H1 (cell line): ENCODE data around the gene MRPL4. TPM values are rescaled to one million over a fixed set of nuclear protein-coding genes. Genes with fewer than 3 reads are reported as not detected.

ENCODE experiments used
- CTCF ChIA-PET: fragments of 300-600 bp; sonication (Branson Sonifier 250); formaldehyde crosslinking; loops from one replicate; lab custom pipeline; 2021; ENCODE audit not compliant: partially characterized antibody; lab: Charles Lee
- POLR2A ChIA-PET: fragments of 300-600 bp; sonication (Branson Sonifier 250); formaldehyde crosslinking; loops from one replicate; lab custom pipeline; 2021; ENCODE audit warnings: inconsistent platforms; ENCODE audit not compliant: partially characterized antibody; lab: Charles Lee
- DNase-seq, 2 experiments: peaks; one replicate each; pipeline versions ENCODE4 v3.0.0 to v3.0.0-alpha.2; 2010 to 2022; ENCODE audit warnings: low spot score in 2 of 2, low read depth in 1 of 2, mixed read lengths in 1 of 2
- FAIRE-seq: peaks from 2 replicates; lab custom pipeline; 2011; peaks lifted over from hg19 to GRCh38; lab: Jason Lieb, UNC
- H2AFZ ChIP-seq: 2 replicates; pipeline ENCODE4 v1.8.1; 2012; ENCODE audit warnings: low read length, inconsistent platforms
- H2AK5ac ChIP-seq: 2 replicates; pipeline ENCODE4 v1.6.1; 2013; ENCODE audit warnings: low read depth, low read length
- H2BK120ac ChIP-seq: replicated peaks from 2 replicates; pipeline ENCODE3; 2013; ENCODE audit warnings: low read depth, low read length, inconsistent platforms
- H2BK12ac ChIP-seq: 2 replicates; pipeline ENCODE4 v1.6.1; 2013; ENCODE audit warnings: low read depth, low read length
- H2BK15ac ChIP-seq: 2 replicates; pipeline ENCODE4 v1.6.1; 2013; ENCODE audit warnings: low read length
- H2BK20ac ChIP-seq: 2 replicates; pipeline ENCODE4 v1.6.1; 2013; ENCODE audit warnings: low read length
- H2BK5ac ChIP-seq: 2 replicates; pipeline ENCODE4 v1.6.1; 2013; ENCODE audit warnings: low read depth, low read length
- H3K14ac ChIP-seq: 2 replicates; pipeline ENCODE4 v1.6.1; 2013; ENCODE audit warnings: inconsistent platforms; ENCODE audit not compliant: insufficient read length
- H3K18ac ChIP-seq: 2 replicates; pipeline ENCODE4 v1.6.1; 2013; ENCODE audit warnings: low read length; ENCODE audit errors: extremely low read depth
- H3K23ac ChIP-seq: 2 replicates; pipeline ENCODE4 v1.6.1; 2013; ENCODE audit warnings: inconsistent platforms; ENCODE audit not compliant: insufficient read length
- H3K23me2 ChIP-seq: 2 replicates; pipeline ENCODE4 v1.6.1; 2013; ENCODE audit warnings: low read depth, low read length
- H3K27ac ChIP-seq: 2 replicates; pipeline ENCODE4 v1.6.1; 2011; ENCODE audit warnings: low read depth, low read length, inconsistent platforms
- H3K27me3 ChIP-seq, 4 experiments: replicated peaks in 1 of 4; 1 replicate in 1 of 4; 2 replicates in 3 of 4; pipeline versions ENCODE4 v1.6.1 to v1.8.1; 2011 to 2013; ENCODE audit warnings: low read length in 3 of 4, mild to moderate bottlenecking in 3 of 4, inconsistent platforms in 2 of 4, mixed read lengths in 2 of 4, moderate library complexity in 1 of 4; ENCODE audit not compliant: control insufficient read depth in 3 of 4, insufficient read depth in 3 of 4; ENCODE audit errors: extremely low read depth in 1 of 4
- H3K36me3 ChIP-seq, 4 experiments: 2 replicates each; pipeline versions ENCODE4 v1.6.1 to v1.8.1; 2011 to 2013; ENCODE audit warnings: mild to moderate bottlenecking in 4 of 4, low read length in 3 of 4, moderate library complexity in 2 of 4, control low read depth in 1 of 4, inconsistent platforms in 1 of 4; ENCODE audit not compliant: insufficient read depth in 4 of 4, control insufficient read depth in 2 of 4
- H3K4ac ChIP-seq: replicated peaks from 2 replicates; pipeline ENCODE3; 2013; ENCODE audit warnings: low read length, low read depth, mixed read lengths, inconsistent platforms; ENCODE audit not compliant: insufficient read length
- H3K4me1 ChIP-seq, 4 experiments: replicated peaks in 1 of 4; 1 replicate in 1 of 4; 2 replicates in 3 of 4; pipeline versions ENCODE4 v1.6.1 to v1.8.1; 2011 to 2013; ENCODE audit warnings: low read length in 3 of 4, inconsistent platforms in 2 of 4, mixed read lengths in 1 of 4; ENCODE audit not compliant: insufficient read depth in 4 of 4, control insufficient read depth in 3 of 4
- H3K4me2 ChIP-seq, 2 experiments: 2 replicates each; pipeline versions ENCODE4 v1.6.1 to v1.8.1; 2011 to 2013; ENCODE audit warnings: low read depth in 2 of 2, low read length in 2 of 2, control low read depth in 1 of 2, inconsistent platforms in 1 of 2, mild to moderate bottlenecking in 1 of 2; ENCODE audit not compliant: insufficient read depth in 1 of 2
- H3K4me3 ChIP-seq, 4 experiments: fragments of 200-600, 300-600 bp in 1 of 4; sonication (generic), shearing (Covaris generic), sonication (Bioruptor Twin) in 1 of 4; 2 replicates each; pipeline versions ENCODE4 v1.5.1 to v1.8.1; 2011 to 2016; ENCODE audit warnings: low read length in 4 of 4, low read depth in 3 of 4, control low read depth in 2 of 4, inconsistent platforms in 2 of 4, mild to moderate bottlenecking in 2 of 4, mixed read lengths in 1 of 4, moderate library complexity in 1 of 4; ENCODE audit not compliant: insufficient read depth in 2 of 4; ENCODE audit errors: extremely low read depth in 1 of 4
- H3K56ac ChIP-seq: replicated peaks from 2 replicates; pipeline ENCODE3; 2013; ENCODE audit warnings: low read depth, mild to moderate bottlenecking, mixed read lengths, low read length, inconsistent platforms; ENCODE audit not compliant: insufficient read length
- H3K79me1 ChIP-seq: 2 replicates; pipeline ENCODE4 v1.6.1; 2013; ENCODE audit warnings: low read depth, low read length, control low read depth
- H3K79me2 ChIP-seq, 2 experiments: 2 replicates each; pipeline versions ENCODE4 v1.6.1 to v1.8.1; 2012 to 2013; ENCODE audit warnings: low read length in 2 of 2, mild to moderate bottlenecking in 2 of 2, inconsistent platforms in 1 of 2; ENCODE audit not compliant: insufficient read depth in 2 of 2, control insufficient read depth in 1 of 2
- H3K9ac ChIP-seq, 4 experiments: replicated peaks in 1 of 4; 1 replicate in 1 of 4; 2 replicates in 3 of 4; pipeline versions ENCODE4 v1.6.1 to v1.8.1; 2011 to 2013; ENCODE audit warnings: low read depth in 3 of 4, low read length in 3 of 4, control low read depth in 2 of 4, mild to moderate bottlenecking in 2 of 4, moderate library complexity in 2 of 4, inconsistent platforms in 1 of 4; ENCODE audit errors: extremely low read depth in 1 of 4
- H3K9me3 ChIP-seq, 2 experiments: 2 replicates each; pipeline versions ENCODE4 v1.6.1 to v1.8.1; 2012 to 2013; ENCODE audit warnings: mild to moderate bottlenecking in 2 of 2, moderate library complexity in 2 of 2, control low read depth in 1 of 2, inconsistent platforms in 1 of 2, low read depth in 1 of 2, low read length in 1 of 2, mixed read lengths in 1 of 2; ENCODE audit not compliant: insufficient read depth in 2 of 2
- H4K20me1 ChIP-seq, 2 experiments: replicated peaks in 1 of 2; 2 replicates each; pipeline versions ENCODE3 to v1.8.1; 2011 to 2013; ENCODE audit warnings: inconsistent platforms in 2 of 2, low read length in 2 of 2, mild to moderate bottlenecking in 1 of 2; ENCODE audit not compliant: insufficient read depth in 2 of 2, control insufficient read depth in 1 of 2
- H4K5ac ChIP-seq: 2 replicates; pipeline ENCODE4 v1.6.1; 2013; ENCODE audit warnings: low read length, low read depth, mixed read lengths, inconsistent platforms; ENCODE audit not compliant: insufficient read length
- H4K8ac ChIP-seq: 2 replicates; pipeline ENCODE4 v1.8.0; 2013; ENCODE audit warnings: mild to moderate bottlenecking, moderate library complexity, low read length, inconsistent platforms; ENCODE audit not compliant: insufficient read depth; ENCODE audit errors: extremely low read depth
- H4K91ac ChIP-seq: replicated peaks from 2 replicates; pipeline ENCODE3; 2013; ENCODE audit warnings: low read length, mixed read lengths, inconsistent platforms; ENCODE audit not compliant: insufficient read length
- BCL11A ChIP-seq, 2 experiments: IDR thresholded peaks; one replicate each; pipeline ENCODE4 v1.6.1; 2011; ENCODE audit warnings: low read depth in 2 of 2, low read length in 2 of 2, mild to moderate bottlenecking in 2 of 2
- RAD21 ChIP-seq, 2 experiments: IDR thresholded peaks in 1 of 2; conservative IDR thresholded peaks in 1 of 2; 2 replicates each; pipeline ENCODE4 v1.6.1; 2011; ENCODE audit warnings: low read depth in 2 of 2, low read length in 2 of 2, improper control_type of control experiment in 1 of 2, inconsistent platforms in 1 of 2, mild to moderate bottlenecking in 1 of 2, moderate library complexity in 1 of 2
- RNF2 ChIP-seq: fragments of 200-900, 300-1000 bp; sonication (generic); IDR thresholded peaks from 2 replicates; pipeline ENCODE4 v1.7.1; 2016; ENCODE audit warnings: borderline replicate concordance, low read depth, mild to moderate bottlenecking, antibody characterized with exemption, low read length; ENCODE audit not compliant: poor library complexity, severe bottlenecking; ENCODE audit errors: missing control alignments
- WGBS, 2 experiments: shearing (Covaris generic) in 1 of 2; methylation state at CpG; one replicate each; pipeline versions ENCODE4 v1.1.6 to v1.1.7; 2013 to 2015; ENCODE audit warnings: low lambda C conversion rate in 2 of 2, mixed read lengths in 2 of 2, inconsistent platforms in 1 of 2, low coverage in 1 of 2, missing lambda C conversion rate in 1 of 2; ENCODE audit not compliant: insufficient replicate concordance in 2 of 2, insufficient coverage in 1 of 2, insufficient read length in 1 of 2; ENCODE audit errors: extremely low coverage in 1 of 2, missing lambda C conversion rate in 1 of 2; 5-methylcytosine and 5-hydroxymethylcytosine counted together
- polyA plus RNA-seq, 7 experiments: library from polyadenylated mRNA; depleted of rRNA in 3 of 7; stranded (reverse) in 5 of 7; unstranded in 2 of 7; fragments of >200 nt in 5 of 7; fragments of 200-250 nt in 2 of 7; gene quantifications; 1 replicate in 5 of 7; 2 replicates in 1 of 7; 4 replicates in 1 of 7; pipeline versions ENCODE4 v1.2.1 to v1.2.3, GENCODE V29; 2011 to 2013; ENCODE audit warnings: missing spikeins in 2 of 7, mixed read lengths in 2 of 7
- total RNA-seq: library from RNA; stranded (reverse); fragmentation: NEBNext Ultra II Directional; extraction: Animal tissue kit (Norgen Biotek cat#: 25700); gene quantifications from 2 replicates; pipeline ENCODE4 v1.2.1, GENCODE V29; 2021

MRPL4 gene
- total and polyA plus RNA-seq, 2 of the 8 experiments (the other 6 are each of a cell fraction or from before 2014, with no cell fraction given): 82.3 to 187 TPM

DNA sequence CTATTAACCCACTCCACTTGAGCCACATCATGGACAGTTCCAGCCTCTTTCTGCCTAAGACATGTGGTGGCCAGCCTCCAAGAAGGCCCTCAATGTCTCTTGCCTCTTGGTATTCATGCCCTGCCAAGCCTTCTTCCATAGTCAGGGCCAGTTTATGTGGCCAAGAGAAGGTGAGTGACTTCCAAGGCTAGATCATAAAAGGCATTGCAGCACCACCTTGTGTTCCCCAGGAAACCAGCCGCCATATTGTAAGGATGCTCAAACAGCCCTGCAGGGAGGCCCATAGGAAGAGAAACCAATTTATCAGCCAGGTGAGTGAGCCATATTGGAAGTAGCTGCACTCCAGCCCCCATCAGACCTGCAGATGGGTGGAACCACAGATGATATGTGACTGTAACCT lies 45.0 kb upstream of the MRPL4 start:
- Histone ChIP-seq H2BK20ac (no peak overlapping the region), H2AK5ac (no peak overlapping the region), H3K27me3 (no peaks in the 10 kb centered on the region), H3K9ac (no peak overlapping the region), H3K14ac (no peak overlapping the region), H3K56ac (no peak overlapping the region), H2AFZ (no peak overlapping the region), H2BK12ac (no peak overlapping the region), H3K4me1 (peaks cover 0 to 3% (median 0%) of the 10 kb centered on the region in 4 experiments; a peak in 1 of 7 replicates), H2BK5ac (no peak overlapping the region), H4K91ac (no peak overlapping the region), H3K23me2 (no peaks in the 10 kb centered on the region), H2BK15ac (no peak overlapping the region), H3K79me2 (no peaks in the 10 kb centered on the region), H3K23ac (no peak overlapping the region), H4K8ac (no peak overlapping the region), H3K18ac (no peak overlapping the region), H4K20me1 (no peaks in the 10 kb centered on the region), H3K4me2 (no peak overlapping the region), H3K4me3 (no peak overlapping the region), H3K4ac (no peak overlapping the region), H3K79me1 (no peaks in the 10 kb centered on the region), H3K9me3 (peaks cover 0 to 5% of the 10 kb centered on the region in 2 experiments; a peak in 1 of 4 replicates), H3K27ac (no peak overlapping the region), H3K36me3 (no peaks in the 10 kb centered on the region), H4K5ac (no peak overlapping the region), H2BK120ac (no peak overlapping the region)
- CTCF ChIA-PET: interaction anchor here (0.6 to 7.9 kb wide), 8 partner anchors 12 to 133 kb away, joined by 3 to 59 read pairs (median 4); no protein-coding TSS in a partner anchor
- POLR2A ChIA-PET: interaction anchor here (2.1 kb wide), 1 partner anchor 12 kb away, joined by 10 read pairs; the partner anchor contains the start of gene DNMT1
- DNase-seq (no peak), FAIRE-seq (no peak)
- WGBS, 2 experiments: 93% methylated on average over 1 of the region's 1 CpG; no CpG with 5 or more reads in 1 of the 2 experiments
- TF ChIP-seq RNF2 (no peak), RAD21 (IDR thresholded peaks at IDR 0.05 in 1 of 2, conservative IDR thresholded peaks at IDR 0.05 in 1 of 2; ENCODE audit: low read depth in 2 of 2, low read length in 2 of 2) (peak in 1 of 2 experiments; percentile 15; a peak in 2 of 4 replicates), BCL11A (IDR thresholded peaks at IDR 0.05; ENCODE audit: low read depth in 2 of 2, low read length in 2 of 2) (no peak)
